WTC11 (cell line): Measurements from ENCODE around the gene UBP1. TPM values are rescaled to one million over a fixed set of nuclear protein-coding genes. Genes with fewer than 3 reads are reported as not detected.

Source experiments
- ATAC-seq: fragments of 200-7000 bp; cut with Tn5 transposase; 2 replicates; pipeline ENCODE4 v1.10.0; 2021; ENCODE audit warnings: mild to moderate bottlenecking, moderate library complexity
- CTCF ChIA-PET: fragments of 300-600 bp; sonication (Branson Sonifier 250); formaldehyde crosslinking; loops from one replicate; lab custom pipeline; 2021; ENCODE audit warnings: antibody characterized with exemption; lab: Charles Lee
- POLR2A ChIA-PET: fragments of 350-600 bp; sonication (Branson Sonifier 250); formaldehyde crosslinking; loops from one replicate; lab custom pipeline; 2021; ENCODE audit warnings: antibody characterized with exemption; lab: Charles Lee
- DNase-seq: peaks from one replicate; pipeline ENCODE4 v3.0.0; 2021; ENCODE audit warnings: low spot score
- H3K27ac Mint-ChIP-seq: 2 replicates; pipeline ENCODE4 v1.8.0; 2021; ENCODE audit warnings: mixed read lengths
- H3K27me3 Mint-ChIP-seq: 2 replicates; pipeline ENCODE4 v1.8.0; 2021; ENCODE audit warnings: low read depth, mild to moderate bottlenecking, moderate library complexity, mixed read lengths
- H3K36me3 Mint-ChIP-seq: 2 replicates; pipeline ENCODE4 v1.8.0; 2021; ENCODE audit warnings: mixed read lengths
- H3K4me1 Mint-ChIP-seq: 2 replicates; pipeline ENCODE4 v1.8.0; 2022; ENCODE audit warnings: mixed read lengths
- H3K4me3 Mint-ChIP-seq: 2 replicates; pipeline ENCODE4 v1.8.0; 2021; ENCODE audit warnings: mild to moderate bottlenecking, moderate library complexity, mixed read lengths
- H3K9me3 Mint-ChIP-seq: 2 replicates; pipeline ENCODE4 v1.8.0; 2021; ENCODE audit warnings: mixed read lengths
- ATF2 ChIP-seq: sonication (generic); formaldehyde crosslinking; IDR thresholded peaks from 2 replicates; pipeline ENCODE4 v1.8.1; 2022; ENCODE audit warnings: low read depth, missing genetic modification reagents, borderline replicate concordance
- E2F1 ChIP-seq: sonication (generic); formaldehyde crosslinking; IDR thresholded peaks from 2 replicates; pipeline ENCODE4 v1.8.0; 2022; ENCODE audit warnings: mild to moderate bottlenecking, missing genetic modification reagents
- E2F4 ChIP-seq: sonication (generic); formaldehyde crosslinking; IDR thresholded peaks from 2 replicates; pipeline ENCODE4 v1.8.1; 2022; ENCODE audit warnings: low read depth, mild to moderate bottlenecking, moderate library complexity, missing genetic modification reagents, borderline replicate concordance
- ELF4 ChIP-seq: sonication (generic); formaldehyde crosslinking; IDR thresholded peaks from 2 replicates; pipeline ENCODE4 v1.8.1; 2022; ENCODE audit warnings: low read depth, mild to moderate bottlenecking, moderate library complexity, missing genetic modification reagents
- ERG ChIP-seq: fragments of 250-450 bp; sonication (Bioruptor Pico); IDR thresholded peaks from 2 replicates; pipeline ENCODE4 v1.8.0; 2021; ENCODE audit warnings: mild to moderate bottlenecking
- FOXK1 ChIP-seq: sonication (generic); formaldehyde crosslinking; IDR thresholded peaks from 2 replicates; pipeline ENCODE4 v1.8.0; 2022; ENCODE audit warnings: mild to moderate bottlenecking, moderate library complexity, missing genetic modification reagents
- FOXP4 ChIP-seq: sonication (generic); formaldehyde crosslinking; IDR thresholded peaks from 2 replicates; pipeline ENCODE4 v1.8.0; 2022; ENCODE audit warnings: mild to moderate bottlenecking, missing genetic modification reagents
- GRHL2 ChIP-seq: fragments of 250-450 bp; sonication (Bioruptor Pico); IDR thresholded peaks from 2 replicates; pipeline ENCODE4 v1.8.0; 2022; ENCODE audit warnings: mild to moderate bottlenecking, moderate library complexity; ENCODE audit not compliant: insufficient replicate concordance, severe bottlenecking
- MLX ChIP-seq: sonication (generic); formaldehyde crosslinking; IDR thresholded peaks from 2 replicates; pipeline ENCODE4 v1.8.1; 2023; ENCODE audit warnings: mild to moderate bottlenecking, missing genetic modification reagents, moderate library complexity
- NFYB ChIP-seq: sonication (generic); formaldehyde crosslinking; conservative IDR thresholded peaks from 2 replicates; pipeline ENCODE4 v1.8.0; 2022; ENCODE audit warnings: low read depth, missing genetic modification reagents
- NR3C1 ChIP-seq: sonication (generic); formaldehyde crosslinking; conservative IDR thresholded peaks from 2 replicates; pipeline ENCODE4 v1.8.1; 2023; ENCODE audit warnings: low read depth, mild to moderate bottlenecking, missing genetic modification reagents
- OVOL2 ChIP-seq: fragments of 250-450 bp; sonication (Bioruptor Pico); IDR thresholded peaks from 2 replicates; pipeline ENCODE4 v1.9.0; 2021; ENCODE audit warnings: mild to moderate bottlenecking, borderline replicate concordance
- ZBTB21 ChIP-seq: sonication (generic); formaldehyde crosslinking; IDR thresholded peaks from 2 replicates; pipeline ENCODE4 v1.8.1; 2023; ENCODE audit warnings: mild to moderate bottlenecking, missing genetic modification reagents, borderline replicate concordance
- ZBTB43 ChIP-seq: sonication (generic); formaldehyde crosslinking; IDR thresholded peaks from 2 replicates; pipeline ENCODE4 v1.8.1; 2023; ENCODE audit warnings: mild to moderate bottlenecking, missing genetic modification reagents
- ZMAT4 ChIP-seq: fragments of 250-450 bp; sonication (Bioruptor Pico); IDR thresholded peaks from 2 replicates; pipeline ENCODE4 v1.9.0; 2021; ENCODE audit warnings: mild to moderate bottlenecking
- ZNF121 ChIP-seq: sonication (generic); formaldehyde crosslinking; IDR thresholded peaks from 2 replicates; pipeline ENCODE4 v1.8.0; 2023; ENCODE audit warnings: missing genetic modification reagents
- ZNF138 ChIP-seq: sonication (generic); formaldehyde crosslinking; conservative IDR thresholded peaks from 2 replicates; pipeline ENCODE4 v1.8.1; 2022; ENCODE audit warnings: mild to moderate bottlenecking, moderate library complexity, missing genetic modification reagents
- ZNF416 ChIP-seq: fragments of 250-450 bp; sonication (Bioruptor Pico); IDR thresholded peaks from 2 replicates; pipeline ENCODE4 v1.9.0; 2021; ENCODE audit warnings: mild to moderate bottlenecking, inconsistent platforms
- total RNA-seq: library from RNA; stranded (reverse); gene quantifications from 3 replicates; pipeline ENCODE4 v1.2.3, GENCODE V29; 2021

UBP1 gene
- total RNA-seq, 1 experiment from 2014 or later: 72.6 TPM

- TF ChIP-seq FOXK1 (CRISPR knock-in tag) (peak; percentile 8; the same call in 1 of the 2 replicates), MLX (CRISPR knock-in tag) (no peak), ERG (CRISPR knock-in tag) (no peak), E2F1 (no peak), ATF2 (no peak), FOXP4 (CRISPR knock-in tag) (0 out of 2 replicates have a peak, but pooled peaks have one; percentile 13), ZBTB43 (CRISPR knock-in tag) (no peak; the same call in 1 of the 2 replicates), GRHL2 (no peak), E2F4 (peak; percentile 68; the same call in 1 of the 2 replicates), ELF4 (CRISPR knock-in tag) (0 out of 2 replicates have a peak, but pooled peaks have one; percentile 31)
These were observed 468 bp downstream of the UBP1 start (continued) for GRCh38 chr3:33439546-33440327.

- DNase-seq: no peak
- Mint-ChIP-seq H3K4me1 (peaks cover 45% of the 10 kb centered on the region), H3K9me3 (no peaks in the 10 kb centered on the region), H3K4me3 (peak overlapping the region; percentile 90), H3K27me3 (no peaks in the 10 kb centered on the region), H3K36me3 (no peaks in the 10 kb centered on the region), H3K27ac (peak overlapping the region; percentile 82)
- ChIA-PET CTCF (interaction anchor here (0.6 to 2.0 kb wide), 3 partner anchors 66 to 526 kb away, joined by 5 to 9 read pairs (median 7); no protein-coding TSS in a partner anchor), POLR2A (interaction anchor here (0.5 to 1.8 kb wide), 2 partner anchors 48 to 278 kb away, joined by 4 to 5 read pairs; partner anchors contain the start of gene CLASP2)
- no peak for ATAC-seq
- TF ChIP-seq OVOL2 (CRISPR knock-in tag) (no peak), ZBTB21 (no peak), ZNF416 (CRISPR knock-in tag) (no peak), NFYB (CRISPR knock-in tag) (no peak), ZBTB43 (CRISPR knock-in tag) (no peak), NR3C1 (CRISPR knock-in tag) (no peak), ZMAT4 (no peak), ZNF121 (CRISPR knock-in tag) (no peak), ZNF138 (CRISPR knock-in tag) (no peak)
These were observed 1.2 kb downstream of the UBP1 start for GRCh38 chr3:33438881-33439545.
